Mesenchymal stem cell (in vitro differentiated cells and primary cell): ENCODE results near the gene DLGAP1.

Source experiments
- DNase-seq: peaks from one replicate; pipeline ENCODE4 v3.0.0-alpha.2; 2013
- H2AFZ ChIP-seq: one replicate; pipeline ENCODE4 v1.6.1; 2013; ENCODE audit warnings: low read depth, mild to moderate bottlenecking, control low read depth, inconsistent platforms, low read length, moderate library complexity
- H2AK5ac ChIP-seq: 2 replicates; pipeline ENCODE4 v1.6.1; 2013; ENCODE audit warnings: low read length, moderate library complexity, mild to moderate bottlenecking, inconsistent platforms; ENCODE audit not compliant: severe bottlenecking
- H2BK120ac ChIP-seq: one replicate; pipeline ENCODE4 v1.6.1; 2013; ENCODE audit warnings: low read depth, mild to moderate bottlenecking, inconsistent platforms, low read length, moderate library complexity
- H2BK12ac ChIP-seq, 2 experiments: one replicate each; pipeline ENCODE4 v1.6.1; 2013; ENCODE audit warnings: inconsistent platforms in 2 of 2, low read length in 2 of 2, mild to moderate bottlenecking in 2 of 2, moderate library complexity in 2 of 2, control low read depth in 1 of 2
- H2BK15ac ChIP-seq: one replicate; pipeline ENCODE4 v1.6.1; 2013; ENCODE audit warnings: mild to moderate bottlenecking, low read depth, inconsistent platforms; ENCODE audit not compliant: poor library complexity, severe bottlenecking
- H2BK5ac ChIP-seq: 2 replicates; pipeline ENCODE4 v1.6.1; 2013; ENCODE audit warnings: low read depth, mild to moderate bottlenecking, low read length, control low read depth, inconsistent platforms; ENCODE audit not compliant: poor library complexity, severe bottlenecking
- H3K14ac ChIP-seq, 2 experiments: one replicate each; pipeline ENCODE4 v1.6.1; 2013; ENCODE audit warnings: inconsistent platforms in 2 of 2, low read length in 2 of 2, control low read depth in 1 of 2, mild to moderate bottlenecking in 1 of 2, moderate library complexity in 1 of 2
- H3K18ac ChIP-seq, 2 experiments: one replicate each; pipeline ENCODE4 v1.6.1; 2013; ENCODE audit warnings: inconsistent platforms in 2 of 2, low read length in 2 of 2, control low read depth in 1 of 2, low read depth in 1 of 2, mild to moderate bottlenecking in 1 of 2
- H3K23ac ChIP-seq, 2 experiments: one replicate each; pipeline ENCODE4 v1.6.1; 2013; ENCODE audit warnings: inconsistent platforms in 2 of 2, low read length in 2 of 2, mild to moderate bottlenecking in 2 of 2, moderate library complexity in 2 of 2, control low read depth in 1 of 2
- H3K27ac ChIP-seq: 2 replicates; pipeline ENCODE4 v1.5.1; 2013; ENCODE audit warnings: mild to moderate bottlenecking, moderate library complexity, low read length, control low read depth, inconsistent platforms; ENCODE audit not compliant: poor library complexity, severe bottlenecking
- H3K27me3 ChIP-seq, 2 experiments: 2 replicates each; pipeline versions ENCODE4 v1.6.1 to v1.7.0; 2013; ENCODE audit warnings: low read length in 2 of 2, mild to moderate bottlenecking in 2 of 2, moderate library complexity in 2 of 2, control low read depth in 1 of 2, inconsistent platforms in 1 of 2; ENCODE audit not compliant: control insufficient read depth in 1 of 2, insufficient read depth in 1 of 2
- H3K36me3 ChIP-seq, 2 experiments: 2 replicates each; pipeline versions ENCODE4 v1.6.1 to v1.7.0; 2013; ENCODE audit warnings: low read length in 2 of 2, control low read depth in 1 of 2, inconsistent platforms in 1 of 2, low read depth in 1 of 2, mild to moderate bottlenecking in 1 of 2; ENCODE audit not compliant: insufficient read depth in 2 of 2, control insufficient read depth in 1 of 2
- H3K4ac ChIP-seq, 2 experiments: one replicate each; pipeline ENCODE4 v1.6.1; 2013; ENCODE audit warnings: inconsistent platforms in 2 of 2, low read length in 2 of 2, mild to moderate bottlenecking in 2 of 2, moderate library complexity in 2 of 2, control low read depth in 1 of 2, low read depth in 1 of 2
- H3K4me1 ChIP-seq: 2 replicates; pipeline ENCODE4 v1.6.1; 2013; ENCODE audit warnings: low read depth, low read length, control low read depth; ENCODE audit not compliant: control insufficient read depth, insufficient read depth
- H3K4me2 ChIP-seq: 2 replicates; pipeline ENCODE4 v1.6.1; 2013; ENCODE audit warnings: low read length, mild to moderate bottlenecking, inconsistent platforms; ENCODE audit not compliant: poor library complexity, severe bottlenecking
- H3K4me3 ChIP-seq, 2 experiments: 2 replicates each; pipeline versions ENCODE4 v1.5.1 to v1.7.0; 2013; ENCODE audit warnings: low read length in 2 of 2, mild to moderate bottlenecking in 2 of 2, control low read depth in 1 of 2, low read depth in 1 of 2; ENCODE audit not compliant: insufficient read depth in 1 of 2
- H3K79me1 ChIP-seq: replicated peaks from 2 replicates; pipeline ENCODE4 v1.6.1; 2013; ENCODE audit warnings: mild to moderate bottlenecking, control low read depth, low read length, inconsistent platforms; ENCODE audit not compliant: poor library complexity, severe bottlenecking
- H3K9ac ChIP-seq: 2 replicates; pipeline ENCODE4 v1.7.0; 2013; ENCODE audit warnings: mild to moderate bottlenecking, low read length, moderate library complexity
- H3K9me3 ChIP-seq: 2 replicates; pipeline ENCODE4 v1.7.0; 2013; ENCODE audit warnings: mild to moderate bottlenecking, low read length; ENCODE audit not compliant: control insufficient read depth
- H4K8ac ChIP-seq: one replicate; pipeline ENCODE4 v1.6.1; 2013; ENCODE audit warnings: inconsistent platforms, mild to moderate bottlenecking, low read length, moderate library complexity
- H4K91ac ChIP-seq: one replicate; pipeline ENCODE4 v1.6.1; 2013; ENCODE audit warnings: mild to moderate bottlenecking, low read length, inconsistent platforms
- WGBS: methylation state at CpG from one replicate; pipeline ENCODE4 v1.1.7; 2013; ENCODE audit warnings: mixed read lengths; 5-methylcytosine and 5-hydroxymethylcytosine counted together

DLGAP1 gene

DNA sequence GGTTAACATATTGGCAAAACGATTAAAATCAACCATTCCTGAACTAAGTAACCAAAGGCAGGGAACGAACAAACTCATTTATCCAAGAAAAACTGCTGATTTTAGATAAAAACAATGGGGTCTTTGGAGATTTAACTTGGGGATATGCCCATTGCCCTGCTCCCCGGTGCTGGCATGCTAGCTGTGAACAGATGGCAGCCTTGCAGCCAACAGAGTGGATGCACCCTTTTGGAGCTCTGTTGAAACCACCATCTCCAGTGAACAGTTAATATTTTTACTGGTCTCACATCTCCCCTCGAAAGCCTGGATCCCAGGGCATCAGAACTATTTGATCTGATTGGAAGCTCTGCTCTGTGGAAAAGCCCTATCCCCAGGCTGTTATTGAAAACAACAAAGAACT, 702.0 kb downstream of the DLGAP1 start:
- no peak overlapping the region for H3K9ac ChIP-seq

DNA sequence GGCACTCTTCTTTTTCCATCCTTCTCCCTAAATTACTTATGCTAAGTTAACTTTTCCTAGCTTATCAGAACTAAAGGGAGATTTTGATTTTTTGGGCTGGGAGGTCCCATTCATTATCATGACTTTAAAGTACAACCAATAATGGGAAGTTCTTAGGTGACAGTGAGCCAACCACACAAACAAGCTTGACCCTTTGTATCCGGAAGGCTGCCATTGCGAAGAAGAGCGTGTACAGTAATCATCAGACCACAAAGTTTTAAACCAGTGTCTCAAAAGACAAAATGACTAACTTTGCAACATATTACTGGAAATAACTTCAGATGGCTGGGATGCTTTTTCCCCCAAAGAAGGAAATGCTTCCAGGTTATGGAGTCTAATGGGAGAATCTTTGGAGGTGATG, 707.0 kb downstream of the DLGAP1 start:
- Histone ChIP-seq H4K91ac (no peak overlapping the region), H3K4ac (no peak overlapping the region), H2AFZ (no peak overlapping the region), H2BK15ac (no peak overlapping the region), H3K79me1 (no peaks in the 10 kb centered on the region), H3K14ac (no peak overlapping the region), H3K27me3 (no peaks in the 10 kb centered on the region), H3K9me3 (no peaks in the 10 kb centered on the region), H2BK5ac (no peak overlapping the region), H3K4me2 (no peak overlapping the region), H3K18ac (no peak overlapping the region), H2AK5ac (no peak overlapping the region), H3K4me3 (peak overlapping the region in 1 of 2 experiments; percentile 4), H3K27ac (no peak overlapping the region), H2BK12ac (no peak overlapping the region), H4K8ac (no peak overlapping the region), H2BK120ac (no peak overlapping the region), H3K9ac (no peak overlapping the region), H3K36me3 (no peaks in the 10 kb centered on the region), H3K4me1 (no peaks in the 10 kb centered on the region), H3K23ac (no peak overlapping the region)
- DNase-seq, result no peak
- WGBS, result 63% methylated on average over 3 of the region's 3 CpGs

More for the DNA sequence above, 702.0 kb downstream of the DLGAP1 start:
- Histone ChIP-seq H2BK120ac (no peak overlapping the region), H2AFZ (no peak overlapping the region), H3K4ac (no peak overlapping the region), H3K79me1 (no peaks in the 10 kb centered on the region), H3K23ac (no peak overlapping the region), H3K4me1 (no peaks in the 10 kb centered on the region), H3K36me3 (peaks cover 0 to 2% of the 10 kb centered on the region in 2 experiments), H3K4me2 (no peak overlapping the region), H2BK12ac (no peak overlapping the region), H3K14ac (no peak overlapping the region), H4K91ac (no peak overlapping the region), H2BK15ac (no peak overlapping the region), H2AK5ac (no peak overlapping the region), H3K18ac (no peak overlapping the region), H3K4me3 (no peak overlapping the region), H3K27ac (no peak overlapping the region), H4K8ac (no peak overlapping the region), H3K9me3 (peaks cover 15% of the 10 kb centered on the region), H3K27me3 (no peaks in the 10 kb centered on the region), H2BK5ac (no peak overlapping the region)
- no peak for DNase-seq
- WGBS, result 53% methylated on average over 2 of the region's 4 CpGs

DNA sequence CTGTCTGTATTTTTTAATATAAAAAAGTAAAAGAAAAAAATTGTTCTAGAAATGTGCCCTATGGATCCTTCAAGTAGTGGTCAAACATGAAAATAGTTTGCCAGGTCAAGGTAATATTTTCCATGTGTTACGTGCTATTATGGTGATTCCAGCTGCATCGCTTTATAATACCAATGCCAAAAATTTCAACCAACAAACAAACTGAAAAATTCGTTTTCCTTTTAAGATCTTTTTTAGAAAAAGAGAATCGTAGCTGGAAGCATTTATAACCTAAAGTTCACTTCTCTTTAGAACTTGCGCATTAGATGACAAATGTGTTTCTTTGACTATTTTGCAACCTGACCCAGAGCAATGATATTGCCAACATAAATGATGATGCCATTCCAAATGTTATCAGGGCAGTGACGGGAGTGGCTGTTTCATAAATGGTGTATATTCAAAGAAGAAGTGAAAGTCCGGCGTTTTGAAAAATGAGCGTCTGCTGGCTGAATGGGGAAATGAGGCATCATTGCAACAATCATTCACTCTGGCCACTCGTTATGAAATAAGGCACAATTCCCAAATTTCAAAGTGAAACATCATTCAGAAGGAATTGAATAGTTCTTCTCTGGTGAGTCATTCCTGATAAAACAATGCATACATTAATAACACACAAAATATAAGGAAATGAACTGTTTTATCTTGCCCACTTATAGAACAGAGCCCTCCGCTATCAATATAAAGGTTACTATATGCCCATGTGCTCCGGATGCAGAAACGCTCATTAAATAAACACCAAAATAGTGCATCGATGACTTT, 707.7 kb downstream of the DLGAP1 start:
- H3K9me3 ChIP-seq, result no peaks in the 10 kb centered on the region
- H2BK120ac ChIP-seq, result no peak overlapping the region
- no peak overlapping the region for H2AK5ac ChIP-seq
- no peak overlapping the region for H2BK12ac ChIP-seq
- no peak overlapping the region for H4K8ac ChIP-seq
- H3K4ac ChIP-seq, result no peak overlapping the region
- 82% methylated on average over 14 of the region's 14 CpGs for WGBS
- no peak overlapping the region for H3K4me2 ChIP-seq
- H3K18ac ChIP-seq, result no peak overlapping the region
- no peaks in the 10 kb centered on the region for H3K79me1 ChIP-seq
- no peak overlapping the region for H2AFZ ChIP-seq
- no peak overlapping the region for H4K91ac ChIP-seq
- no peaks in the 10 kb centered on the region for H3K36me3 ChIP-seq
- H3K27ac ChIP-seq, result no peak overlapping the region
- H3K4me3 ChIP-seq, result peak overlapping the region in 1 of 2 experiments; percentile 6
- H3K9ac ChIP-seq, result no peak overlapping the region
- H2BK15ac ChIP-seq, result no peak overlapping the region
- H3K4me1 ChIP-seq, result no peaks in the 10 kb centered on the region
- no peak overlapping the region for H3K23ac ChIP-seq
- no peaks in the 10 kb centered on the region for H3K27me3 ChIP-seq
- H3K14ac ChIP-seq, result no peak overlapping the region
- DNase-seq, result no peak
- no peak overlapping the region for H2BK5ac ChIP-seq

DNA sequence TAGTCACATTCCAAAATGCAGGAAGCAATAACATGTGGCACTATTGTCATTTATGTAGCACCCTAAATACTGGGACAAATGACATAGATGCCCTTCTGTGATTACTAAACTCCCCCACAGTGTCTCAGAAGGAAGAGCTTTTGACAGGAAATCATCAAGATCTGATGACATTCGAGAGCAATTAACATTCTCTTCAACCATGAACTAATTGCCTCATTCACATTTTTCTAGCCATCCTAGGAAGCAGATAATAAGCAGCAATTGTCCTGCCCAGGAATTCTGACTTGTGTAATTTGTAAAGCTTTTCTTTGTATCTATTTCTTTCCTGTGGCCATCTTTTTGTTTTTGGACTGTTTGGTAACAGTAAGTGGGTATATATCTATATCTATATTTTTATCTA, 712.6 kb downstream of the DLGAP1 start:
- H3K9me3 ChIP-seq, result no peaks in the 10 kb centered on the region

More for the DNA sequence above, 712.6 kb downstream of the DLGAP1 start:
- H3K4me3 ChIP-seq, result no peak overlapping the region
- H3K4me1 ChIP-seq, result no peaks in the 10 kb centered on the region
- no peak overlapping the region for H3K4me2 ChIP-seq
- no peak overlapping the region for H2BK15ac ChIP-seq
- no peak overlapping the region for H4K8ac ChIP-seq
- DNase-seq, result no peak
- H3K27me3 ChIP-seq, result no peaks in the 10 kb centered on the region
- no peak overlapping the region for H2AK5ac ChIP-seq
- no peak overlapping the region for H3K14ac ChIP-seq
- no peak overlapping the region for H2BK12ac ChIP-seq
- H2BK120ac ChIP-seq, result no peak overlapping the region
- no CpG with 5 or more reads among the region's 1 CpG for WGBS
- H2BK5ac ChIP-seq, result no peak overlapping the region
- H3K18ac ChIP-seq, result no peak overlapping the region
- no peak overlapping the region for H3K4ac ChIP-seq
- H2AFZ ChIP-seq, result no peak overlapping the region
- H3K23ac ChIP-seq, result no peak overlapping the region
- no peak overlapping the region for H4K91ac ChIP-seq
- H3K9ac ChIP-seq, result no peak overlapping the region
- peaks cover 10 to 14% of the 10 kb centered on the region in 2 experiments for H3K36me3 ChIP-seq
- no peak overlapping the region for H3K27ac ChIP-seq
- no peaks in the 10 kb centered on the region for H3K79me1 ChIP-seq
